ENCODE results near the gene RPE.
A peak's percentile ranks its signal among the peaks of the same experiment; 100 is the strongest.

Gene RPE

DNA sequence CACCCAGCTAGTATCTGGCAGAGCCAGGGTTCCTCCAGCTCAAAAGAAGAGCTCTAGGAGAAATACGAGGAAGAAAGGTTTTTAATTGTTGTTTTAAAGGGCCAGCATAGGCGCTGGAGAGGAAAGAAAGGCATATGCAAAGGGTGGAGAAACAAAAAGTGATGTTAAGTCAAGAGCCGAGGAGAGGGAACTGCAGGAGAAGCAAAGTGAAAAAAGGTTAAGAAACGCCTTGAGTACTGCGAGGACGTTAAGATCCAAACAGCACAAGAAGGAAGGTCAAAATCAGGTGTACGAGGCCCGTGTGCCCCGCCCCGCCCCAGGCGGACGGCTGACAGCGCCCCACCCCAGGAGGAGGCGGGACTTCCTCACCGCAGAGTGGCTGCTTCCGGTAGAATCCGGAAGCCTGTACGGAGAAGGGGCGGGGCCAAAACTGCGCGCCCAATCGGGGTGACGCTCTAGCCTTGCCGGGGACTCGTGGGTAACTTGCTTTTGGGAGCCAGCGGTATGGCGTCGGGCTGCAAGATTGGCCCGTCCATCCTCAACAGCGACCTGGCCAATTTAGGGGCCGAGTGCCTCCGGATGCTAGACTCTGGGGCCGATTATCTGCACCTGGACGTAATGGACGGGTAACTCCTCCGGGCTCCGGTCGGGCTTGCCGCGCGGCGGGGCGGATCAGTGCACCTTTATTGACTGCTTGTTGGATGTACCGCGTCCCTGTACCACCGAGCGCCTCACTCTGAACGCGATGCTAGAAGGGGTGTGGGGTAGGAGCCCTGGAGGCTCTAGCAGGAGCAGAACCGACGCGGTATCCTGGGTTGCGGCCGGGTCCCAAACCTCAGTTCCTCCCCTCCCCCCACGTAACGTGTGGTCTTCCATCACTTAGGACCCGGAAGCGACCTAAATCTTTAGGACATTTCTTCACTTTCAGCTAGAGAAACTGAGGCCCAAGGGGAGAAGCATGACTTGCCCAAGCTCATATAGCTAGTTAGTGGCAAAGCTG, at the start of gene RPE:
Gene RPE, plus strand, starts transcription at position 481 of the 1,000 bp plus-strand sequence. Its CDS starts 24 bp downstream, at position 505.
- DNase-seq (ENCODE audit: low spot score): peak; percentile 96

DNA sequence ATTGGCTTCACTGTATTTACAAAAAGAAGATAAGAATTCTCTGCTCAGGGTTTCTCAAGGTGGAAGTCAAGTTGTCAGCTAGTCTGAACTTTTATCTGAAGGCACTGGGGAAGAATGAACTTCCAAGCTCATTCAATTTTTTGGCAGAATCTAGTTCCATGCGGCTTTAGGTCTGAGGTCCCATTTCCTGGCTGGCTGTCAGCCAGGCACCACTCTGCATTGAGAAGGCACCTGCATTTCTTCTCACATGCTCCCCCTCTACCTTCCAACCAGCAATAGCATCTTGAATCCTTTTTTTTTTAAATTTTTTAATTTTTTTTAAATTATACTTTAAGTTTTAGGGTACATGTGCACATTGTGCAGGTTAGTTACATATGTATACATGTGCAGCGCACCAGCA, 46.2 kb upstream of the RPE start:
- no peak for DNase-seq (ENCODE audit: low spot score)

DNA sequence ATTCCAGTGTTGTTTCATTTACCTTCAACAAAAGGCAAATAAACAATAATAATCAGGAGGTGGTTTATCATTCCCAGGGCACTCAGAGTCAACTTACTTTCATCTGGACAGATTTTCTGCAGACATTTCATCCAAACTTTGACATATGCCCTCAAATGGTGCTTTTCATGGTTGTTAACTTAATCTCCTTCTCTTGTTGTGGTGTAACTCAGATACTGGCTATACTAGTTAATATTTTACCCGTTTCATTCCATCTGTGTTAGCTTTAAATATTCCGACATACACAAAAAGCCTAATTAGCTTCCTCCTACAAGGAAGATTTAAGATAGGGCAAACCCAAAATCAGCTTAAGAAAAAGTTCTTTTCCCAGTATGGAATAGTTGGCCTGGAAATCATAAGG, 44.4 kb upstream of the RPE start:
- DNase-seq (ENCODE audit: low spot score): no peak

DNA sequence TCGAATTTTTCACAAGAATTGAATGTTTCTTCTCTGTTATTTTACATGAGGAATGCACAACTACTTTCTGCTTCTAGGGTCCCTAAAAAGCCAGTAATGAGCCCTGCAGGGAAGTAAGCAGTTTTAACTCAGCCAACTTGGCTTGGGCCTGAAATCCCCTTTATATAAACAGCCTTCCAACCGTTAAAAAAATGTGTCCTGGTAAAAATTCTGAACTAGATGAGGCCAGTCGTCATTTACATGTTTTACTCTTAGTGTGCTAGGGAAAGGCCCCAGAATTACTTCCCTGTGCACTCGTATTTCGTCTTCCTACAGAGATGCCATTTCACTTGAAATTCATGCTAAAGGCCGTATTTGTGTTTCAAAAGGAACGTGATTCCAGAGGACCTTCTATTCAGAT, 42.4 kb upstream of the RPE start:
- DNase-seq (ENCODE audit: low spot score): no peak

DNA sequence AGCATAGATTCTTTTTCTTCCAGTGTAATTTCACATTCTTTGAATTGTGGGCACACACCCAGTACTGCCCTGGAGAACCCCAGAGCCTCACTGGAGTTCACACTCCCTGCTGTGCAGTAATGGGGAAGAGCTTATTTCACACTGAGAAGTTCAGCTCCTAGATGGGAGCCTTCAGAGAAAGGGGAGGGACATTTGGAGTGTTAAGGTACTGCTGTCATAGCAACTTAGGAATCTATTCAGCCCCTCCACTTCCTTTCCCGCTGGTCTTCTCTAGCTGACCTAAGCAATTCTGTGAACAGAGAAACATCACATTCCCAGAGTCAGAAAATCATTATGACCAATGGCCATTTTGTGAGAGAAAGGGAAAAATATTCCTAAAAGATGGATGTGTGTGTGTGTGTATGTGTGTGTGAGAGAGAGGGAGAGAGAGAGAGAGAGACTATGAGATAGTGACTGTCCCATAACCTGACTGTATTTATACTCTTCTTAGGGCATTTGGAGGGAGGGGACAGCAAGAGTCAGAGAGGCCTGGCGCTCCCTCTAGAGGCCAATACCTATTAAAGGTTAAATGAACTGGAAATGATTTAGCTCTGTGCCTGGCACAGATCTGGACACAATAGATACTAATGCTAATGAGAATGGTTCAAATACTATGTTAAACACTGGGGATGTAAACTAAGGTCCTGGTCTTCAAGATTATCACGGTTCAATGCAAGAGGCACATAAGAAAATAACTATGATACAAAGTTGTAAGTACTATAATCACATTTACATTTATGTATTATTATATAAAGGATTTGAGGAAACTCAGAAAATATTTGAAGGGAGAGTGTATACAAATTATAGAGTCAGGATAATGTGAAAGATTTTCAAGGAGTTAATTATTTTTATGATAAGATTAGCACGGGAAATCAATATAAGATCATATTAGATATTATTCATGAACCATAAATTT, 41.5 kb upstream of the RPE start:
- peak; percentile 22 for DNase-seq (ENCODE audit: low spot score)

DNA sequence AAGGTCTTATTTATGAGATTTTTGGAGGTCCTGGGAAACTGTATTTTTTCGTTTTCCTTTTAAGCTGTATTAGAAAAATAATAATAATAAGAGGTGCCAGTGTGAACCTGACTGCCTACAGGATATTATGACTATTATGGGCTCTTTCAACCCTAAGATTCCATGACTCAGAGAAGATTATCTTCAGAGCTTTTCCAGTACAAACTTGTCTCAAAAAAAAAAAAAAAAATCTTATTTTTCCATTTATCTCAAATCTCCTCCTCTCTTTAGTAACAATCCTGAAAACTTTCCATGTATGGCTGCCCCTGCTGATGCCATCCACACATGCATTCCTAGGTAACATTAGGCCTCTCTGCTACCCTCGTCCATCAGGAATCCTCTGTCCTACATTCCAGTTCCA, 36.7 kb upstream of the RPE start:
- DNase-seq (ENCODE audit: low spot score): no peak

DNA sequence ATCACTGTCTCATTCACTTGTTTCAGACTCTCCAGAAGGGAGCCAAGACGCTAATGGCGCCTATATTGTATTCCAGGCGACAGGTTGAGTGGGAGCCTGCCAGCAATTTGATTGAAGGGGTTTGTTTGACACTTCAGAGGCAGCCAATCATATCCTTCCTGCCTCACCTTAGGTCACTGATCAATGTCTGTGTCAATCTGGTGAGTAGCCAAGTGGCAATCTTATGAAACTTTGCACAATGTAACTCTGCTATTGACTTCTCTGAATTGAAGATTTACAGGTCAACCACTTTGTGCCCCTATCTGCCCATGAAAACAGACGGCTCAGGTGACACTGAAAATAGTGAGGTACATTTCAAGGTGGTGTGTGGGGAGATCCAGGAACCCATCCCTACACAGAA, 32.7 kb upstream of the RPE start:
- DNase-seq (ENCODE audit: low spot score): no peak

DNA sequence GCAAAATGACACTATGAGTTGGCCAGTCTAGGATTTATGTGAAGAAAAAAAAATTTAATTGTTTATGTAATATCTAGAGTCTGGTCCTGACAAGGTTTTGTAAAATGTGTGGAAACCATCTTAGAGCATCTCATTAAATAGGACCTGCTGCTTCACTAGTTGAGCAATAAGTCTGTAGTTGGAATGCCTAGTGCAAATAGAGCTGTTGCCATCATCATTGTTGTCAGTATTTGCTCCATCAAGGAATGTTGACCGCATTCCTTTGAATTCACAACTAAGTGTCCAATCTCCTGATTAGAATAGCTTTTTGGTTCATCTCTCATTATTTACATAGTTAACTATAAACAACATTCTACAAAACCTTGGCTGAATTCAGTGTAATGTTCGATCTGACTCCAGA, 32.2 kb upstream of the RPE start:
- DNase-seq (ENCODE audit: low spot score): no peak

DNA sequence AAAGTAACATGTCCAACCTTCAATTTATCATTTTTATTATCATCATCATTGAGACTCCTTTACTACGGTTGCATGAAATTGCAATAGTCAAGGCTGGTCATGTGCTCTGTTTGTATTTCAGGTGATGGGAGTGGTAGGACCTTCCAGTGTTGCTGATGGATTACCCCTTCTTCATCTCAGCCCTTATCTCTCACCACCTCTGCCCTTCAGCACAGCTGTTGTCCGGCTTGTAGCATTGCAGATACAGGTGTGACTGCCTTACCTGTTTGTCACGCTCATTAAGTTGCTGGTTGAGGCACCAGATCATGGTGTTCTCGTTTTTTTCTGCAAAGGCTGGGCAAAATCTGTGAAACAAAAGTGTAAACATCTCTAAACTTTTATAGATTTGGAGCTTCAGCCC, 31.7 kb upstream of the RPE start:
- DNase-seq (ENCODE audit: low spot score): no peak

DNA sequence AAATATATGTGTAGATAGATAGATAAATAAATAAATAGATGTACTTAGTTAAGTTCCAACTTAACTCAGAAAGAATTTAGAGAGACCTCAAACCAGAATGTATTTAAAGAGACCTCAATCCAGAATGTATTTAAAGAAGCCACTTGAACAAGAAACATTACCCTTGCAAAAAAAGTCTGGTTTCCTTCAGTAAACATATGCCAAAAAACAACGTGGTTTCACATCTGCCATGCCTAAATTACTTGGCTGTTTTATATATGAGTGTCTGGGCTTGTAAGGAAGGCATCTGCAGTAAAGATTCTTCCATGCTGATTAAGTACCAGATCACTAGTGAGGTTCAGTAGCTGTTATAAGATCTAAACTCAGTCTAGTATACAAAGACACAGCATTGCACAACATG, 29.1 kb upstream of the RPE start:
- no peak for DNase-seq (ENCODE audit: low spot score)

DNA sequence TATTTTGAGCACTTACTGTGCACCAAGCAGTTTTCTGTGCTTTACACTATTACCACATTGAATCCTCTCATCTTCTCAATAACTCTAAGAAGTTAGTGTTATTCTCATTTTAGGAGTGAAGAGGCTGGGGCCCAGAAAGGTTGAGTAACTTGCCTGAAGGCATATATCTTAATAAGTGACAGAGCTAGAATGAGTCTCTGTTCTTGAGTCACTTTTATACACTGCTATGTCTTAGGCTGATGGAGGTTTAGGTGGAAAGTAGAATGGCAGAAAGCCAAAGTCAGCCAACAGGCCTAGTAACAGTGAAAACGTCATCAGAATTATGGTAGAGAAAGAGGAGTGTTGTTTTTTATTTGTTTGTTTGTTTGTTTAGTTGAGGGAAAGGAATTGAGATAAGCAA, 27.9 kb upstream of the RPE start:
- no peak for DNase-seq (ENCODE audit: low spot score)

DNA sequence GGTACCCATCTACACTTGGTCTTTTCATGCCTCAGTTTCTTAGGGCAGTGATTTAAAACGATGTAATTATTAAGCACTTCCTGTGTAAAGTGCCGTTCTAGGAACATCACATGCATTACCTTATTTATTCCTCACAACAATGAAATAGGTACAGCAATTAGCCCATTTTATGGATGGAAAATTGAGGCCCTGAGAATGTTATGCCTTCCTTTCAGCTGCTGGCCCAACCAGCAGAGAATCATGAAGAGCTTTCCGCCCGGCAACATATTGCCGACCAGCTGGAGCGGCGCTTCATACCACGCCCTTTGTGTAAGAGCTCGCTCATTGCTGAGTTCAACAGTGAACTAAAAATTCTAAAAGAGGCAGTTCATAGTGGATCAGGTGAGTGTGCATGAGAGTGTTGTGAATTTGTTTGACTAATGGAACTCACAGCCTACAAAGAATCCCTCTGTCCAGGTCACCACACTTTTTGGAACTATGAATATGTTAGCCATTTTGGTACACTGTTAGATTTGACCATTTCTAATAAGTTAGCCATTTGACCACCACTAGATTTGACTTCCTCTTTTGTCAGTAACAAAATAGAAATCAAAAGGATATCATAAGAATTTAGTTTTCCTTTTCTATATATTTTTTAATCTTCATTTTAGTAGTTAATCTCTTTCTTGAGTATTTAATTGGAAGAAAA, 25.6 kb upstream of the RPE start:
- no peak for DNase-seq (ENCODE audit: low spot score)

DNA sequence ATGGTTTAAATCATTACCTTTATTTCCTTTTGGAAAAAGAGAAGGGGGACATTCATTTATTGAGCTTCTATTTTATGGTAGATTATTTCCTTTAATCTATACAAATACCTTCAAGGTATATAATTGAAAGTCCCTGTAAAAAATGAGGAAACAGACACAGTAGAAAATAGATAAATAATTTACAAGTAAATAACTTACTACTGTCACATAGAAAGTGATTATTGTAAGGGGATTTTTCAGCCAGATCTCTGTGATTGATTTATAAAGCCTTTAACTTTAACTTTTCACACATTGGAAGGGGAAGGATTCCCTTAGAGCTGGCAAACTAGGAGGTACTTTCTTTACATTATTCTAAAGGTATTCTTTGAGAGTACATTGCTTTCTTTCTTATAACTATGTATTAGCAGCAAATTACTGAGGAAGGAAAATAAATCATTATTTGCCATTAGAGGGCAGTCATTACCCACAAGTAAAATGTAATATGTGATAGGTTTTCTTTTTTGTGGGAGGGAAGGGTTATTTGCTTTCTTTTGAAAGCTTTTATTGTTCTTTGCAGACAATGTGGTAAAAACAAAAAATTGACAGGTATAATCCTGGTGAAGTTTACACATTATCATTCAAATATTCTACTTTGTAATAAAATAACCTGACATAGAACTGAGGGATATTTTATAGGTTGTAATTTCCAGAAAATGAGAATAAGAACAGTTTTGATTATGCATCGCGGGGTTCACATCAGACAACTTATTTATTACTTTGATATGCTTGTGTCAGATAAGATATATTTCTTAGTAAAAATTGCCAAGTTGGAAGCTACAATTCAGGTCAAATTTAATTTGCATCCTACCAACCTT, 24.8 kb upstream of the RPE start:
- DNase-seq (ENCODE audit: low spot score): peak; percentile 32

DNA sequence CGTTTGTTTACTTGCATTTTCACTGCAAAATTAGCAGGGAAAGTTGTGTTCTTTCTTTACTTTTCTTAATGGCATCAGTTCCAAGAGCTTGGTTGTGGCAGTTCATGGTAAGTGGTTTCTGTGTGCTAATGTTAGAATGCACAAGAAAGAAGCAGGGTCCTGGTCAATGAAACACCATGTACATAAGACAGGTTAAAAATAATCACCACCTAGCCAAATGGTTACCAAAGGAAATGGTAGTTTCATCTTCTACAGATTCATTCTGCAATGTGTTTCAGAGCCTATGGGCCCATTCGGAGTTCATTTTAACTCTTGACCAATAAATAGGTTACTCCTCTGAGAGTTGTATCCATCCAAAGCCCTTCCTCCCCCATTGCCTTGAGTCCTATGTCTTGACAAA, 18.1 kb upstream of the RPE start:
- DNase-seq (ENCODE audit: low spot score): no peak

DNA sequence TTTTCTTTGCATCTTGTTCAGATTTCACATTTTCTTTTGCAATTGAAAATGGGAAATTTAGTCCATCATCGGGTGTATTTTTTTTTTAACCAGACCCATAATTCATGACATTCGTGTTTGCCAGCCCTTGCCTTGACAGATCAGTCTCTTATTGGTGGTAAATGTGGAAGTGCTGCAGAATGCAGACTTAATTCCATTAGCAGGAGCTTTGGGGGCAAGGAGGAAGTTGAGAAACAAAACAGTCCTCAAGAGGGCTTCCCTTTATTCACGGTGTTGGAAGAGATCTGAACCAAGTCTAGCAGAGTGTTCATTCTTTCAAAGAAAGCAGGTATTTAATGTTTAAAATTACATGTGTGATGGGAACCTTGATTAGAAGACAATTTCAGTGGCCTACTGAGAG, 16.6 kb upstream of the RPE start:
- no peak for DNase-seq (ENCODE audit: low spot score)

DNA sequence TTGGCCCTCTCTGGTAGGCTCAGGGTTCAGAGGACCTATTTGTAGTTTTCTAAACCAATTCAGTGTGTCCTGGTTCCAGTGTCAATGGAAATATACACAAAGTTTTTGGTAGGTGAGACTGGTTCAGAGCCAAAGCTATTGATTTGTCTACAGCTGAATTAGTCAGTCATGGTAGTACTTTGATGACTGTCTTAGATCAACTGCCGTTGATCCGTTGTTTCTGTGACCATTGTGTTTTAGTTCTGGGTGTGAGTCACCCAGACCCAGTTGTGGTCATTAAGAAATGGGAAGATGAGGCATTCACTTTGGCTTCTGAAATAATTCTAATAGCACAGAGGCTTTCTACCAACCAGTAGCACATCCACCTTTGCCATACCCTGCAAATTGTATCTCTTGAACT, 16.0 kb upstream of the RPE start:
- DNase-seq (ENCODE audit: low spot score): no peak

DNA sequence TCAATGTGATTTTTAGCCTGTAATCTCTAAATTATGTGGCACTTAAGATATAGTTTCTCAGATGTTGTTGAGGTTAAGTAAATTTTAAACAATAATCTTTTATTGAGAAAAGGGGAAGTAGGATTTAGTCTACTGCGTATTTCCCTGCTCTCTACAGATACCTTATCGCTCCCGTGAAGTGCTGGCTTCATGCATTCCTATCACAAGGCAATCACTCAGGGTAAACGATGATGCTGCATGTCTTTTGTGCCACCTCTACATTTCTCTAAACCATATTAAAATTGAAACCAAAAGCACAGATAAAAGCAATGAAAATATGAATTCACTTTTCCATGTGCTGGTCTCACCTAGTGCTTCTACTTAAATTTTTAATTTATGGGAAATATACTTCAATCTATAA, 14.4 kb upstream of the RPE start:
- DNase-seq (ENCODE audit: low spot score): no peak

DNA sequence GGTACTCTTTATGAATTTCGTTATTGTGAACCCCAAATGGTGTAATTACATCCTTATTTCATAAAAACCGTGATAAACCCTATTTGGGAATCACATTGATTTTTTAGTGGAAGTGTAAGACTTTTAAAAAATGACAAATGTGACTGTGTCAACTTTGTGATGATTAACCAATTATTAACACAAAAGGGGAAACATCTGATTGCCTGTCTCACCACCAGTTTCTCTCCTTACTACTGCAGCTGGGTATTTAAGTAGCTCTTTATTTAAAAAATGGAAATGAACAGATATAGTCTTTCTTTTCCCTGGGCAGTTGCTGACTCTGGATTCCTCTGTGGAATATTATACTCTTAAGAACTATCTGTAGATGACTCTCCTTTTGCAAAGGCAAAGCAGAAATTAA, 11.6 kb upstream of the RPE start:
- no peak for DNase-seq (ENCODE audit: low spot score)

DNA sequence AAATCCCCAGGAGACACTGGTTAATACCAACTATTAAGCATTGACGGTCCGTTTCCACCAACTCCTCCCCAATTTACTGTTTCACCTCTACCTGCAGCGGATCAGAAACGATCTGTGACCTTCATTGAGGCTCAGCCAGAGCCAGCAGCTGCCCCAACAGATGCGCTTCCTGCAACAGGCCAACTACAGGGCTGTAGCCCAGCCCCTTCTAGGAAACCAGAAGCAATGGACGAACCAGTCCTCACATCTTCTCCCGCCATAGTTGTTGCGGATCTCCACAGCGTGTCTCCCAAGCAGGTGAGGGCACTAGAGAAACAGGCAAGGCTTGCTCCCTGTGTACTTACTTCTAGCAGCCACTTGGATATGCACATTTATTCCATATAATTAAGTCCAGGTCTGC, 8.5 kb upstream of the RPE start:
- DNase-seq (ENCODE audit: low spot score): no peak

DNA sequence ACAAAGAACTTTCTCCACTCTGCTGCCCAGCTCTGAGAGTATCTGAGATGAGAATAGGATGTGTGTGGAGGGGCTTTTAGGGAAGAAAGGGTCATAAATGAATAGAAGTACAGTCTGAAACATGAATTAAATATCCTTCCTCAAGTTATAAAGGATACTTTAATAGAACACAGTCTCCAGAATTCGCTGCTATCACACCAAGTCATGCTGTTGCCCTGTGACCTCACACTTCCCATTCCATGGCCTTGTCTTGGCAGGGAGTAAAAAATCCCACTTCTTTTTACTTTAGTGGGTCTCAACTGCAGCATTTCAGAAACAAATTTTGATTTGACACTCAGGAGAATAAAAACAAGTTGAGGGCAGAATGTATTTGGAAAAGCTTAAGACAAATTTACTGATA, 3.8 kb upstream of the RPE start:
- no peak for DNase-seq (ENCODE audit: low spot score)
